CD4-positive, alpha-beta T cell treated with Interleukin-6 for 4 hours (primary cell): ENCODE results near the gene IMMT.

Experiments
- DNase-seq: peaks from one replicate; pipeline ENCODE4 v3.0.0-alpha.2; 2020; ENCODE audit warnings: mixed read lengths

The IMMT gene

DNA sequence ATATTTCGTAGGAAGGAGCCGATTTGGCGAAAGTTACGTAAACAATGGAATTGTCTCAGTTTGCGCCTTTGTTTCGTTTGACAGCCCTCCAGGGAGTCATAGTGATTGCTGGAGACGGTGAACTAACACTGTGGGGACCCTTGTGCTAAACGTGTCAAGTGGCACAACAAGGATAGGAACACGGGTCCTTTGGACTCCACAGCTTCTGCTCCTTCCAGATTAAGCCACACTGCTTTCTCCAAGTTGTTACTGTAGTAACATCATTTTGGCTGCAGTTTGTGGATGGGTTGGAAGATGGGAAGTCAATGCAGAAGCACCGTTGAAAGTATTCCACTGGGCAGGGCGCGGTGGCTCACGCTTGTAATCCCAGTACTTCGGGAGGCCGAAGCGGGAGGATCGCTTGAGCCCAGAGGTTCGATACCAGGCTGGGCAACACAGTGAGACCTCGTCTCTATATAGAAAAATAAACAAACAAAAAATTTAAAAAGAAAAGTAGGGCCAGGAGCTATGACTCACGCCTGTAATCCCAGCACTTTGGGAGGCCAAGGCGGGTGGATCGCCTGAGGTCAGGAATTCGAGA lies 636 bp upstream of the IMMT start:
- no peak for DNase-seq

DNA sequence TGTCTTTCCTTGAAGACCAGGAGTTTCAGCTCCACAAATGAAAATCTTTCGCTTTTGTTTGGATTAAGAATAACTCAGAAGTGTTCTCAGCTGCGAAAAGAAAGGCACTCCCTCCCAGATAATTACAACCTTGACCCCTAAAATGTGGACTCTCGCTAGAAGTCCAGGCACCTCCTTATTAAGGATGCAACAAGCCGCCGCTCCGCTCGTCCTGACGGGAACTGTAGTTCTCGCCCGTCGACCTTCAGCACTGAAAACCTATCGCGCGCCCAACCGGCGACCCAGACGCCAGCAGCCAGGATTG lies 559 bp downstream of the IMMT start:
- no peak for DNase-seq

DNA sequence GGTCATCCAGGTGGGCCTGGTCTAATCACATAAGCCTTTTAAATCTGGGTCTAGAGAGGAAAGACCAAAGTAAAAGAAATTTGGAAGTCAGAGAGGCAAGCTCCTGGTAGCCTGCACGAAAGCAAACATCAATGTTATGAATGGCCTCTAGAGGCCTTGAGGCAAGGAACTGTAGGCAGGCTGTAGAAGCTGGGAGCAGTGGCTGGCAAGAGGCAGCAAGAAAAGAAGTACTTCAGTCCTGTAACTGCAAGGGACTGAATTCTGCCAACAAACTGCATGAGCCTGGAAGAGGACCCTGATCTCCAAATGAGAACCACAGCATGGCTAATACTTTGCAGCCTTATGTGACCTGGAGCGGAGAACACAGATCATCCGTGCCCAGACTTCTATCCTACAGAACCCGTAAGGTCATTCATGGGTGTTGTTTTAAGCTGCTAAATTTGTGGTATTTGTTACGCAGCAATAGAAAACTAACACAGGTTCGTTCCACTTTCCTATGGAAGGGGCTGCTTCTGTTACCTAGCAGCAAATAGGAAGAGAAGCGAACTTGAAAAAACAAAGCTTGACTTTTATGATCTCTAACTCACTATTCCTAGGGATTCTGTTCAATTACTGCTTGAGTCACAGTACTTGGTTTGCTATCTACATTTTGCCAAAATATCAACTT lies 1.2 kb downstream of the IMMT start:
- no peak for DNase-seq

DNA sequence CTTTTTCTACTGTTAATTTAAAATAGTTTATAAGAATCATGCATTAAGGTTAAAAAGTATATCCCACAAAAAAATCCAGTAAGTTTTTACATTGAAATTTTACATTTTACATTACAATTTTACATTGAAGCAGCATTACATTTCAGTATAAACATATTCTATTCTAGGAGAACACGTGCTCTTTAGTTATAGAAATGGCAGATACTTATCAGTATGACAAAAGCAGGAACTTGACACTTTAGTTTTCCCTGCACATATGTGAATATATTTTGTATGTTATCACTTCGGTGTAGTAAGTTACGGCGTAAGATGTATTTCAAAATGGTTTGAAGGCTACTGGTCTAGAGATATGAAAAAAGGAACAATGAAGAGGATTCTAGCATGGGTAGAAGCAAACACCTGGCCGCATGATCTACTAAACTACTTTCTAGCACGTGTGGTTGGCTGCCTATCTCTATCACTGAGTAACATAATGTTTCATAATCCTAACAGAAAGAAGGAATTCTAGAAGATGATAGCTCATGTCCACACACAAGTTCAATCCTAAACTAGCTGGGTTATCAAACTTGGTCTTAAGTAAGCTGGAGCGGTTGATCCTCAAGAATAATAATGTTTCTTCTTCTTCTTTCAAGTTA lies 5.4 kb downstream of the IMMT start:
- no peak for DNase-seq

DNA sequence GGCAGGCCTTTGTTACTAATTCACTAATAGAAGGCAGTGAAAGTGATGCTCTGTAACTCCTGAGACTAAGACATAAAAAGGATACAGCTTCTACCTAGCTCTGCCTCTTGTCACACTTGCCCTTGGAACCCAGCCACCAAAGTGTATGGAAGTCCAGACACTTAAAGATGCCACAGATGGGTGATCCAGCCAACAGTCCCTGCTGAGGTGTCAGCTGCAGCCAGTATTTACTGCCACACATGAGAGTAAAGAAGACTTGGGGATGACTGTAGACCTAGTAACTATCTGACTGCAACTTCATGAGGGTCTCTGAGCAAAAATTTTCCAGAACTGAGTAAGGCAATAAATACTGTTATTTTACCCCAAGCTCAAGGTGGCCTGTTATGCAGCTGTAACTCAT lies 8.8 kb downstream of the IMMT start:
- DNase-seq: peak; percentile 9

DNA sequence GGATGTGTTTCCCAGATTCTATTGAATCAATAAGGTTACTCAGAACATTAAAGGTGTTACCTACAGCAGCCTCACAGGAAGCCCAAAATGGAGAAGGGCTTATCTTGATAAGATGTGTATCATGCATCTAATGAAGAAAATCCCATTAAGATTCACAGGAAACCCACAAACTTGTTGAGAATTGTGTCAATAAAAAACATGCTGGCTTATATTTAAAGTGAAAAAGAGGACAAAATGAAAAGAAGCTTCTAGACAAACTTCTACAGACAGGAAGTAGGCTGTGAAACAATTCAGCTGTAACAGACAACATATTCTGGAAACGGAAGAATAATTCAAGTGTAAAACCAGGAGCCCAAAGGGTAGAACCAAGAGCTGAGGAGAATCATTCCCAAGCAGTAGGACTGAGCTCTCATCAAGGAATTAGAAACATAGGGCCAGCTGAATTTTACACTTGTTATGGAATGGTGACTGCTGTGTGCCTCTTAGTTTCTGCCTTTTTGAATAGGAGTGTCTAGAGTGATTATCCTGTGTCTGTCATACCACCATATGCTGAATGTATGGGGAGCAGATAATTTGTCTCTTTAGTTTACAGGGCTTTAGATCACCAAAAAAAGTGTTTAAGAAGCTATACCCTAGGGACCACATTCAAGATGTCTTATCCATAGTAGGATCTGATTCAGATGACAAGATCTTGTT lies 9.6 kb downstream of the IMMT start:
- DNase-seq: peak; percentile 31

DNA sequence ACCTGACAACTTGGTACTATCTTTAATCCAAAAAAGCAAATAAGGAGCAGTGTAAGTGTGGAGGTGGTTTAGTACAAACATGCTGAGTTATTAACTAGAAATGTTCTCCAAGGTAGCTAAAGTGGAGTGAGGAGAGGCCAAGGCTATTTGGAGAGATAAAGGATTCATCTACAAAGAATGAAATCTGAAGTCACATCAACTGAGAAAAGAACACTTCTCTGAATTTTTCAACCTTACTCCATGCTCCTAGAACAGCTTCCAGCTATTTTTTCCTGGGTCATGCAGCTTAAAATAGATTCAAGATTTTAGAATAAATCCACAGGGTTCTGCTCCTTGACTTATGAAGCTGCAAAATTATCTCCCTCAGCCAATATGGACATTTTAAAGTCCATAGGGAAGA lies 18.7 kb downstream of the IMMT start:
- DNase-seq: no peak

DNA sequence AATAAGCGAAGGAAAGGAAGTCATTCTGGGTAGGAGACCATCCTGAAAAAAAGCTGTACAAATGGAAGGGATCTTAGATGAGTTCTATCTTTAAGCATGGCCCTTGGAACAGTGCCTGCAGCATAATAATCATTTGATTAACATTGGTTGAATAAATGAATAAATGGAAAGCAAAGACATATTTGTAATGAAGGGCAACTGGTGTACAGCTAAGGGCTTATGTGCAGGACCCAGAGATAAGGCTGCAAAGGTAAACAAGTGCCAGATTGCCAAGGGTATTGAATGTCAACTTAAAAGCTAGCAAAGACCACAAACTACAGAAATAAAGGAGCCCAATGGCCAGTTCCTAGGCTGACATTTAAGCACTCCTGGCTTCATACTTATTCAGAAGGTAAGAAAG lies 19.4 kb downstream of the IMMT start:
- DNase-seq: no peak

DNA sequence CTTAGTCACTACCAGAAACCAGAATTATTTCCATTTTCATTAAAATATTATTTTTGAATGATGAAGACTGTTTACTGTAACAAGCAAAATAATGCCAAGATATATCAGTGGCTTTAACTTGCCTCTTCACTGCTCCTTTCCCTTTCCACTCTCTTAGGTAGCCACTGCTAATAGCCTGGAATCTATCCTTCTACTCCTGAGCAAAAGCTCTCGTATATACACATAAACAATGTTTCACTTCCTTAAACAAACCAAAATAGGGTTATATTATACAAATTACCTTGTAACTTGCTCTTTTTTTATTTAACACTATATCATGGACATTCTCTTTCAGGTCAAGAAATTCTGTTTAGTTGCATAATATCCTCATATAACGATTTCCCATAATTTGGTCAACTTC lies 20.8 kb downstream of the IMMT start:
- no peak for DNase-seq

DNA sequence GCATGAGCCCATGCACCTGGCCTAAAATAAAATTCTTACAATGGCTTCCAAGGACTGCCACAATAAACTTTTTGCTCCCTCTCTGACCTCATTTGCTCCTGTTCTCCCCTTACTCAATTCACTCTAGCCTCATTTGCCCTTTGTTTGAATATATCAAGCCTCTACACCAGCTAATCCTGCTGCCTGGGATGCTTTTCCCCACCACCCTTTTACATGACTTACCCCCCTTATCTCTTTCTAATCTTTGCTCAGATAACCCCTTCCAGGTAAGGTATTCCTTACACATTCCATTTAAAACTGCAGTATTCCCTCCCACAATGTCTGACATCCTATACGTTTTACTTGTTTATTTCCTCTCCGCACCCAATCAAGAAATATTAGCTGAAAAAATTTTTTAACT lies 22.7 kb downstream of the IMMT start:
- DNase-seq: no peak

DNA sequence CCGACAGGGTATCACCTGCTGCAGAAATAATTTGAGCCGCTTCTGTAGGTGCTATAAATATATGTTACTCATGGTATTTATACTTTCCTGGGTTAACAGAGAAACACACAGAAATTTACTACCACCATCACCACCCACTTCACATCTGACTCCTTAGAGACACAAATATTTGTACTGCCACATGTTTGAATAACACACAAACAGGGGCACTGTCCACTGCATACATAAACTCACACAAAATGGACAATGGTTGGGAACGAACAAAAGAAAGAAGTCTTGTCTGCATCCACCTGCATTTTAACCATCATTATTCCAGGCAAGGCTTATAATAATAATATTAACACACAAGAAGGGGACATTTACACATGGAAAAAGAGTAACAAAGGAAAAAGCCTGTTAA lies 24.0 kb downstream of the IMMT start:
- DNase-seq: no peak

DNA sequence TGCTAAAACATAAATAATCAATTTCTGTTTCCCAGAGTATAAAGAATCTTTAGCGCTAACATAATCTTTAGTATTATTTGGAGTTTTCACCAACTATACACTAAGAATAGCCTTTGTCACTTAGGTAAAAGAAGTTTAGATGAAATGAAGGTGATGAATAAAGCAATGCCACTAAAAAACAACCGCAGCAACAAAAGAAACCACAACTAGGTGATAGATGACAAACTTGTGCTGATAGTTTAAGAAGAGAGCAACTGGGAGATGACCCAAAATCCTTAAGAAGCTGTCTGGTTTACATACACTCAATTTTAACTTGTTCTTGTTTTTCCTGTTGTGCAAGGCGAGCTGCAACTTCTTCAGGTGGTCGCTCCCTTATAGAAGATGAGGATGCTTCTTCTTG lies 24.8 kb downstream of the IMMT start:
- DNase-seq: no peak

DNA sequence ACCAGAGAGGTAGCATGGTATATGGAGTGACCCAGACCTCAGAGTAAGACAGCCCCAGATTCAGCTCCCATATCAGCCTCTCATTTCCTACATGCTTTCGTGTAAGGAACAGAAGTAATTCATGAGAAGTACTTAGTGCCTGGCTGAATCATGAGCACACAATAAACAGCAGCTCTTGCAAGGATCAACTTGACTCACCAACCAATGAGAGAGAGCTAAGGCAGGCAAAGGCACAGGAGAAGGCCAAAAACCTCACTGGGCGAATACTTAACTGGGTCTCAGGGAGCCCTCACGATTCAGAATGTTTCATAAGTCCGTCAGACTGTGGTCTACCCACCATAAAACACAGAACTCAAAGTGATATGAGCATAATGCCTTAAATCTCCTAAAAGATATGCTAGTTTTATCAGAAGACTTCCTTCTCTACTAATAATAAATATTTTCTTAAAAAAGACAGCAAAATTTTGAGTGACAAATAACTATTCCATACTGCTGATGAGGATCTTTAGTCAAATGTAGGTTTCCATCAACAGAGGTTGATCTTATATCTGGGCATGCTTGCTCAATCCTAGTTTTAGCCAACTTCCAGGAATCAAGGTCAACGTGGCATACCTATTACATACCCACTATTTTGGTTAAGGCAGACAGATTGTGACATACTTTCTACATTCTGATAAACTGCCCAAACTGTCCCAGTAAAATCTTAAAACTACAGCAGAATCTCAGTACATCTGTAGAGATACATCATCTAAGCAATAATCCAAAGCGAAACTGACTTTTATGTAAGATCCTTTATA lies 34.9 kb downstream of the IMMT start:
- DNase-seq: no peak

DNA sequence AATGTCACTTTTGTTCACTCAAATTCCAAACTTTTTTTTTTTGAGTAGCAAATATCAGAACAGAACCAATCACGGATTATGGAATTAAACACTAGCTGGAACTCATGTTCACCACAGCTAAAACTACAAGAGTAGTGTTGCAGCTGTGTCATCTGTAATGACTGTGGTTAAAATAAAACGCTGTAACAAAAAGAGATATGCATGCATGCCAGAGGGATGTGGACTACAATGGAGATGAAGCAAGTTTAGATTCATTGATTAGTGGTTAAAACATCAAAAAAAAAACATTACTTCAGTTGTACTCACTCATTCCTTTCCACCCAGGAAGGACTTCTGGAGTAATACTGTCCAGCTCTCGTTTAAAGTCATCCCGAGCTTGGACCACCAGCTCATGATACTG lies 37.0 kb downstream of the IMMT start:
- no peak for DNase-seq

DNA sequence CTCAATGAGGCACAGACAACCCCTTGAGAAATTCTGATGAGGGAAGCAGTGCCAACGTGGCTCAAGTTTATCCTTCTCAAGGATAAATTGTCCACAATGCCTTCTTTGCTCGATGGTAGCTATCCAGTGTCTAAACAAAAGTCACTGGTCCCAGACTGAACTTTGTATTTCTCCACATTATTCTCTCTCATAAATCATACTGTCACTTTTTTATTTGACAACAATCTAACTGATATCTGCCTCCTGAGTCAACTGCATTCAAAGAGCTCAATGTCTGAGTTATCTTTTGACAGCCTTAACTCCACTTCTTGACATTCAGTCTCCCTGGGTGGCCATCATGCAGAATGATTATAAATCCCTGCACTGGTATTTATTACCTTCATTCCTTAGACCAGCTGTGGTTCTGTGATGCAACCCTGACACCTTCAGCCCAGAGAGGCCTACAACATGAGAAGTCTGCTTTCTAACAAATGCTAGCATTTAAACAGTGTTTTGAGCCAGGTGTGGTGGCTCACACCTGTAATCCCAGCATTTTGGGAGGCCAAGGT lies 38.2 kb downstream of the IMMT start:
- DNase-seq: no peak

DNA sequence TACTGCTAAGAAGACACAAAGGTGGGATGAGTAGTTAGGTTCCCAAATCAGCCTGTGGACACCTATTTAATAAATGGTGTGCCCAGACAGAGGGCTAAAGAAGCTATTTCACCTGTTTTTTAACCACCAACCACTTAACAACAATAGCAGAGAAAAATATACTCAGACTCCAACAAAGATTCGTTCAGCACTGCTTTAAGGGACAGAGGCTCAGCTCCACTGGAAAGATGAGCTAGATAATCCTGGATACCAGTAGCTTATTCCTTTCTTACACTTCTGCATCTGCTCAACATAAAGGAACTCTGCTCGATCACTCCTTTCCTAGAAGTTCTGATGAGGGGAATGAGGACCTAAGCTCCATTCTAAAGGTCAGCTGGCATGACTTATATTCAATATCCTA lies 44.8 kb downstream of the IMMT start:
- DNase-seq: no peak

DNA sequence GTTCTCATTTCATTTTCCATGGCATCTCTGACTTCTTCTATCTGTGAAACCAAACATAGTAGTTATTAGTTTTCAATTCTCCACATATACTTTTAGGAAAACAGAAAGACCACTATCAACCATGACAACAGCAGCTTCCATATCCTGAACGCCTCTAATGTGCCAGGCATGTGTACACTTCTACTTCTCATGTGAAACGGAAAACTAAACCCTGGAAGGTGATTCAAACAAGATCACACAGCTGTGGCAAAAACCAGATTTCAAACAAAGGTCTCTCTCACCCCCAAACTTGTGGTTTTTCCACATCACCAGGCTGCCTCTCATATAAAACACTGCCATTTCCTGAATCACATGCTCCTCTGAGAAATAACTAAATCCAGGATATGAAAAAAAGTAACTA lies 47.5 kb downstream of the IMMT start:
- no peak for DNase-seq

DNA sequence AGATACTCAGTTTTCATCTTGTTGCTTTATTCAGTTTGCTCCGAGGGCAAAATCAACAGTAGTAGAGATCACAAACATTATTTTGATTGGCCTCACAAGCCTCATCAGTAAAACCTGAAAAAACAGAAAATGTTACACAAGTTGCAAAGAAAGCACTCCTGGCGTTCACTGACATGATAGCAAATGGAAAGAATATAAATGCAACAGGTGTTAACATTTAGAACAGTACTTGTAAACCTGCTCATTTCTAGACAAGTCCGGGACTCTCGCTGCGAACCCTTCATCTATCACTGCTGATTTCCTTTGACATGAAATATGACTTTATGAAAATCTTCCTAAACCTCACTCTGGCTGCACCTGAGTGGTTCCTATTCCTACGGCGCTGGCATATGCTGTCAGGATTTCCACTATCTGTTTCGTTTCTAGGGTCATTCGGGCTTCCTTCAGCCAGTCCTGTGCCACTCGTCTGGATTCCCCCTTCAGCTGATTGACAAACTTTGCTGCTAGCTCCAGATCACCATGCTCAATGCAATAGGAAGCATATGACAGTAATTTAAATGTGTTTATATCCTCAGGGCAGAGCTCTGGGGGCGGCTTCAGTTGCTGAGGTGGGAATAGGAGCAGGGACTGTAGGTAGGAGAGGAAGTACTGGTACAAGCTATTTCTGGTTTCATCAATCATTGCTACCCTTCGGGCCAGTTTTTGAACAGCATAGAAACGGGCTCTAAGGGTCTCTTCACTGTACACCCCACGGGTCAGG lies 51.2 kb downstream of the IMMT start:
- DNase-seq: no peak

DNA sequence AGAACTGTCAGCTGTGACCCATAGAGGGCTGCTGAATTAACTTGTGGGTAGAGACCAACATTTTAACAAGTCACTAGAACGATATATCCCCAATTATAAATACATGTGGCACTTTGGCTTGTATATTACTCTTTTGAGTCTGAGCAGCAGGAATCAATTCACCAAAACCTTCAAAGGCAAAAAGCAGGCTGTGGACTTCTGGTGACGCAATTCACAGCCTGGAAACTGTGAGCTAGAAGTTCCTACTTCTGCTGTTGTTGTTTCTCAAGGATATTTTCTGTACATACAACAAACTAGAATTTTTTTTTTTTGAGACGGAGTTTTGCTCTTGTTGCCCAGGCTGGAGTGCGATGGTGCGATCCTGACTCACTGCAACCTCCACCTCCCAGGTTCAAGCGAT lies 52.0 kb downstream of the IMMT start:
- DNase-seq: no peak

DNA sequence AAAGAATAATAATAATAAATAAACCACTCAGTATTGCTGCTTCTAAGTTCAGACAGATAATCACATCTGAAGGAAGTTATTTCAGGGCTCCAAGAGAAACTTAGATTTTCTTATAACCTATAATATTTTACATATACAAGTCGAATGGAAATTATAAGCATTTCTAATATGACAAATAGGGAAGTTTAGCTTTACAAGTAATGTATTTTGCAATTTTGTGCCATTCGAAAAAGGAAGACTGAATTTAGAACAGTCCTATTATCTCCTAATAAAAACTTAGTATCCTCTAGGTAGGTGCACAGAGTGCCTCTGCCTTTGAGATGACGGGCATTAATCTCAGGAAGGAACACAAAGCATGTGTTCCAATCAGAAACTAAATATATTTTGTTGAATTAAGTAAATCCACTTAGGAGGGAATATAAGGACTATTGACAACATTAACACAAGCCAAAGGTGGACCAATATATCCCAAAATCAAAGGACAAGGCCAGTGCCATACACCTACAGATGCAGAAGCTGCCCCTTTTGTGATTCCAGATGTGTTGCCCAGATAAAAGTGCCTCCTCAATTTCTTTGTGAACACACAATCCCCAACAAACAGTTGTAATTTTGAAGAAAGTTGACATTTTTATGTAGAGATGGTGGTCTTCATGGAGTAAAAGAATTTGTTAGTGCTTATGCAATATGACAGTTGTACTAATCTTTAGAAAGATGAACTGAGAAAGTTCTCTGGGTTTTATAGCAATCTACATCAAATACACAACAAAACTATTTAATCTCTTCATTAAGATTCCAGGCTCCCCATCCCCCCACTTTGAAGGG lies 52.6 kb downstream of the IMMT start:
- no peak for DNase-seq

DNA sequence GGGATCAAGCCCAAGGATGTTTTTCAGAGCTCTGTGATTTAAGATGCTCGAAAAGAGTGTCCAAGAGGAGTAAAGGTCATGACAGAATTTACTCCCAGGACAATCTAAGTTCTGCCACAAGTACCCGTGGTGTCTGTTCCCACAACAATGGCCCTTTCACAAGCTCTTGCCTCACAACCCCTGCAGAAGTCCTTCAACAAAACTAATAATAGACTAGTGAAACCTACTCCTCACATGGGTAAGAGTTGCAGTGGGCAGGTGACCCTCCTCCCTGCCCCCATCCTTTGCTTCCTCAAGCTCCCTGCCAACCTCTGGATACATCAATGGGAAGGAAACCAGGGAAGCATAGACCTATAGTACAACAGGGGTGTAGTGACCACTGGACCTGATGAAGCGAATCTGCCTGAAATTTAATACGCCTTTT lies 54.3 kb downstream of the IMMT start:
- DNase-seq: no peak

DNA sequence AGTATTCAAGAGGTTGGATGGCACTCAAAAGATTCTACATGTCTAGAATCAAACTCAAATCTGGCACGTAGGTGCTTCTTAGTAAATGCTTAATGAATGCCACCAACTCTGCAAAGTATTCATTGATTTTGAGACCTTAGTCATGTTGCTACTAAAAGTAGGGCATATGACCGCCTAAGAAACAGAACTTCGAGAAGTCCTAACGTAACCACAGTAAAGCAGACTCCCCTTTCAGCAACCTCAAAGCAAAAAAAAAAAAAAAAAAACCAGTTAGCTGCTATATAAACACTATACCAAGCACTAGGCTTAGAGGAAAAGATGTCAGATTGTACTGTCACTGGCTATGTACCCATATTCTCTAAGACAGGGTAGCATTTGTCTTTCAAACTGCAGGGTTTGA lies 55.3 kb downstream of the IMMT start:
- no peak for DNase-seq
